Measurements from ENCODE around the gene RNF223. TPM values are rescaled to one million over a fixed set of nuclear protein-coding genes. Genes with fewer than 3 reads are reported as not detected.

The RNF223 gene
- total RNA-seq, 1 experiment from 2014 or later, result not detected

DNA sequence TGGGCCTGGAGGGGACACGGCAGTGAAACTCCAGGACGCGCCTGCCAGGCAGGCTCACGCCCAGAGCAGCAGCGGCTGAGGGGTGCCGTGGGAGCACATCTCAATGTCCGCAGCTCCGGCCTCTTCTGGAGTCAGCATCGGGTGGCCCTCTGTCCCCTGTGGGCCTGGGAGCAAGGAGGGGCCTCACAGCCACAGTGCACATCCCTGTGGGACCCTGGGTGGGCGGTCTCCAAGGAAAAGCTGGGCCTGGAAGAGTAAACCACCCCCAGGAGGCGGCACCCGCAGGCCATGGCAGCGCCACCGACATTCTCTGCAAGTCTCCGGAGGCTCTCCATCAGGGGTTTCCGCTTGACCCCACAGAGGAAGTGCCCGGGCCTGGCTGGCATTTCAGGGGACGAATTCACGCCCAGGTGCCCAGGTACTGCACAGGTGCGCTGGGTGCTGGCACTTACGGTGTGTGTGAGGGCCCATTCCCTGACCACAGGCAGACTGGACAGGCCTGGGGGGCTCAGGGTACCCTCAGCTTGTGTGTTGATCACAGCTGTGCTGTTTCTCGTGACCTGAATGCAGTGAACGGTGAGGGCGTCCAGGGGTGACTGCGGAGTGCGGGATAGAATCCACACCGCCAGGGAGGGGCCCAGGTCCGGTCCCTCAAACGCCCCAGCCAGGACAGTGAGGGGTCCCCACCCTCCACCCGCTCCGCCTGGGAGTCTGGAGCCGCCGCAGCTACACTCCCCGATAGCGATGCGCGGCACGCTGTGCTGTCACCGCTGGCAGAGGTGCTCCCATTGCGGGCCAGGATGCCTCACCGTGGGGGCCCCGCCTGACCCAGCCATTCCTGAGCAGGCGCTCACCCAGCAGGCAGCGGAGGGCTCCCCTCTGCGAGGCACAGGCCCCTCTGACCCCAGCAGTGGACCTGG, 16.6 kb upstream of the RNF223 start:
- H3K18ac ChIP-seq (ENCODE audit: insufficient read length, low read depth, low read length), result no peak overlapping the region
- no peak overlapping the region for H2BK20ac ChIP-seq (ENCODE audit: low read depth, low read length, poor library complexity, severe bottlenecking)
- no peak overlapping the region for H2BK12ac ChIP-seq (ENCODE audit: insufficient read length, low read depth, low read length)
- H3K4me1 ChIP-seq (ENCODE audit: insufficient read depth, low read length), result no peaks in the 10 kb centered on the region
- H3K9me3 ChIP-seq (ENCODE audit: control insufficient read depth, low read depth, low read length), result no peaks in the 10 kb centered on the region
- H3K9ac ChIP-seq (ENCODE audit: extremely low read depth, insufficient read length, low read length), result no peak overlapping the region
- H4K91ac ChIP-seq (ENCODE audit: insufficient read length, low read depth, low read length), result no peak overlapping the region
- H3K23ac ChIP-seq (ENCODE audit: insufficient read length, low read depth, low read length), result no peak overlapping the region
- Mint-ChIP-seq H3K9me3 (peaks cover 6 to 20% of the 10 kb centered on the region in 2 experiments; a peak in 3 of 5 replicates), H3K27ac (no peak overlapping the region), H3K27me3 (ENCODE audit: low read depth) (peaks cover 8% of the 10 kb centered on the region), H3K4me3 (no peak overlapping the region), H3K36me3 (ENCODE audit: insufficient read depth in 1 of 3, low read depth in 3 of 3) (peaks cover 0 to 22% (median 0%) of the 10 kb centered on the region in 3 experiments; a peak in 3 of 7 replicates), H3K4me1 (no peaks in the 10 kb centered on the region)
- H2BK5ac ChIP-seq (ENCODE audit: insufficient read length, low read length), result no peak overlapping the region
- no peak overlapping the region for H3K4ac ChIP-seq (ENCODE audit: low read depth, low read length)
- H4K8ac ChIP-seq (replicated peaks; ENCODE audit: insufficient read length, low read depth, low read length), result no peak overlapping the region
- H3K79me1 ChIP-seq (ENCODE audit: insufficient read depth, low read depth, low read length, poor library complexity, severe bottlenecking), result no peaks in the 10 kb centered on the region
- H3K56ac ChIP-seq (ENCODE audit: insufficient read length, low read depth, low read length), result no peak overlapping the region
- DNase-seq, result no peak
- H3K4me2 ChIP-seq (ENCODE audit: insufficient read depth, insufficient read length, low read length), result no peak overlapping the region
- no peak overlapping the region for H3T11ph ChIP-seq (ENCODE audit: low read length)
- H3K27ac ChIP-seq (ENCODE audit: insufficient read length, low read depth, low read length), result no peak overlapping the region
- no peaks in the 10 kb centered on the region for H4K20me1 ChIP-seq (ENCODE audit: control insufficient read depth, insufficient read depth, insufficient read length)
- H2AFZ ChIP-seq (ENCODE audit: low read length), result no peak overlapping the region
- H3K14ac ChIP-seq (ENCODE audit: insufficient read depth, low read length), result no peak overlapping the region
- TF ChIP-seq, protein P1, sequence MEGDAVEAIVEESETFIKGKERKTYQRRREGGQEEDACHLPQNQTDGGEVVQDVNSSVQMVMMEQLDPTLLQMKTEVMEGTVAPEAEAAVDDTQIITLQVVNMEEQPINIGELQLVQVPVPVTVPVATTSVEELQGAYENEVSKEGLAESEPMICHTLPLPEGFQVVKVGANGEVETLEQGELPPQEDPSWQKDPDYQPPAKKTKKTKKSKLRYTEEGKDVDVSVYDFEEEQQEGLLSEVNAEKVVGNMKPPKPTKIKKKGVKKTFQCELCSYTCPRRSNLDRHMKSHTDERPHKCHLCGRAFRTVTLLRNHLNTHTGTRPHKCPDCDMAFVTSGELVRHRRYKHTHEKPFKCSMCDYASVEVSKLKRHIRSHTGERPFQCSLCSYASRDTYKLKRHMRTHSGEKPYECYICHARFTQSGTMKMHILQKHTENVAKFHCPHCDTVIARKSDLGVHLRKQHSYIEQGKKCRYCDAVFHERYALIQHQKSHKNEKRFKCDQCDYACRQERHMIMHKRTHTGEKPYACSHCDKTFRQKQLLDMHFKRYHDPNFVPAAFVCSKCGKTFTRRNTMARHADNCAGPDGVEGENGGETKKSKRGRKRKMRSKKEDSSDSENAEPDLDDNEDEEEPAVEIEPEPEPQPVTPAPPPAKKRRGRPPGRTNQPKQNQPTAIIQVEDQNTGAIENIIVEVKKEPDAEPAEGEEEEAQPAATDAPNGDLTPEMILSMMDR (conservative IDR thresholded peaks at IDR 0.05), result no peak
- H2BK120ac ChIP-seq (ENCODE audit: low read depth, low read length, poor library complexity, severe bottlenecking), result no peak overlapping the region
- no CpG with 5 or more reads among the region's 45 CpGs for WGBS (ENCODE audit: extremely low coverage, insufficient read length, low lambda C conversion rate)
- no peak overlapping the region for H2BK15ac ChIP-seq (ENCODE audit: low read depth, low read length)
- H3K23me2 ChIP-seq (ENCODE audit: insufficient read length, low read depth, low read length, poor library complexity, severe bottlenecking), result no peaks in the 10 kb centered on the region
- H3K27me3 ChIP-seq (ENCODE audit: insufficient read depth, low read length), result no peaks in the 10 kb centered on the region
- H4K5ac ChIP-seq (ENCODE audit: insufficient read length, low read depth, low read length), result no peak overlapping the region
- H2AK5ac ChIP-seq (ENCODE audit: insufficient read length, low read length), result no peak overlapping the region
- no peaks in the 10 kb centered on the region for H3K79me2 ChIP-seq (ENCODE audit: insufficient read depth, low read length)
